Trophoblast cell (in vitro differentiated cells and primary cell): ENCODE results near the gene VAT1L.

ENCODE experiments used
- DNase-seq, 2 donors: peaks; one replicate each; pipeline ENCODE4 v3.0.0-alpha.2; 2016
- H2AFZ ChIP-seq: 2 replicates; pipeline ENCODE4 v1.6.1; 2013; ENCODE audit warnings: low read length, moderate library complexity, mild to moderate bottlenecking; ENCODE audit not compliant: insufficient read depth, poor library complexity
- H2AK5ac ChIP-seq: 2 replicates; pipeline ENCODE4 v1.6.1; 2013; ENCODE audit warnings: mild to moderate bottlenecking, low read length
- H2BK120ac ChIP-seq: 2 replicates; pipeline ENCODE4 v1.6.1; 2013; ENCODE audit warnings: low read length, mild to moderate bottlenecking, moderate library complexity; ENCODE audit not compliant: insufficient read depth, poor library complexity
- H2BK12ac ChIP-seq: 2 replicates; pipeline ENCODE4 v1.6.1; 2013; ENCODE audit warnings: mild to moderate bottlenecking, low read length, moderate library complexity
- H2BK5ac ChIP-seq: 2 replicates; pipeline ENCODE4 v1.6.1; 2013; ENCODE audit warnings: low read length, low read depth, moderate library complexity, mild to moderate bottlenecking; ENCODE audit not compliant: poor library complexity
- H3K14ac ChIP-seq: 2 replicates; pipeline ENCODE4 v1.6.1; 2013; ENCODE audit warnings: mild to moderate bottlenecking, low read length
- H3K18ac ChIP-seq: 2 replicates; pipeline ENCODE4 v1.6.1; 2013; ENCODE audit warnings: mild to moderate bottlenecking, low read length
- H3K23ac ChIP-seq: 2 replicates; pipeline ENCODE4 v1.6.1; 2013; ENCODE audit warnings: low read length
- H3K27ac ChIP-seq: 2 replicates; pipeline ENCODE4 v1.5.1; 2013; ENCODE audit warnings: low read depth, mild to moderate bottlenecking, inconsistent platforms, low read length, moderate library complexity
- H3K27me3 ChIP-seq: 2 replicates; pipeline ENCODE4 v1.6.1; 2013; ENCODE audit warnings: inconsistent platforms, mild to moderate bottlenecking, low read length, moderate library complexity; ENCODE audit not compliant: insufficient read depth
- H3K36me3 ChIP-seq, 2 experiments: 1 replicate in 1 of 2; 2 replicates in 1 of 2; pipeline ENCODE4 v1.6.1; 2013; ENCODE audit warnings: low read length in 2 of 2, mild to moderate bottlenecking in 2 of 2, moderate library complexity in 1 of 2; ENCODE audit not compliant: insufficient read depth in 2 of 2, control insufficient read depth in 1 of 2
- H3K4ac ChIP-seq: 2 replicates; pipeline ENCODE4 v1.6.1; 2013; ENCODE audit warnings: low read depth, mild to moderate bottlenecking, low read length, moderate library complexity
- H3K4me1 ChIP-seq, 2 experiments: 1 replicate in 1 of 2; 2 replicates in 1 of 2; pipeline ENCODE4 v1.6.1; 2013; ENCODE audit warnings: low read length in 2 of 2, mild to moderate bottlenecking in 2 of 2, moderate library complexity in 1 of 2; ENCODE audit not compliant: insufficient read depth in 2 of 2, control insufficient read depth in 1 of 2
- H3K4me2 ChIP-seq: 2 replicates; pipeline ENCODE4 v1.6.1; 2013; ENCODE audit warnings: inconsistent platforms, mild to moderate bottlenecking, low read length, moderate library complexity
- H3K4me3 ChIP-seq: 2 replicates; pipeline ENCODE4 v1.5.1; 2013; ENCODE audit warnings: mild to moderate bottlenecking, low read depth, low read length, inconsistent platforms
- H3K79me1 ChIP-seq: one replicate; pipeline ENCODE4 v1.6.1; 2013; ENCODE audit warnings: low read length
- H3K79me2 ChIP-seq: 2 replicates; pipeline ENCODE4 v1.6.1; 2013; ENCODE audit warnings: low read length, mild to moderate bottlenecking; ENCODE audit not compliant: control insufficient read depth, insufficient read depth, poor library complexity
- H3K9ac ChIP-seq: 2 replicates; pipeline ENCODE4 v1.6.1; 2013; ENCODE audit warnings: mild to moderate bottlenecking, low read length
- H3K9me3 ChIP-seq: 2 replicates; pipeline ENCODE4 v1.6.1; 2013; ENCODE audit warnings: low read depth, mild to moderate bottlenecking, control low read depth, inconsistent platforms, low read length; ENCODE audit not compliant: insufficient read depth
- H4K12ac ChIP-seq: 2 replicates; pipeline ENCODE4 v1.6.1; 2013; ENCODE audit warnings: low read depth, mild to moderate bottlenecking, low read length, moderate library complexity
- H4K8ac ChIP-seq: 2 replicates; pipeline ENCODE4 v1.6.1; 2013; ENCODE audit warnings: low read depth, mild to moderate bottlenecking, low read length, moderate library complexity
- H4K91ac ChIP-seq: one replicate; pipeline ENCODE4 v1.6.1; 2013; ENCODE audit warnings: low read depth, mild to moderate bottlenecking, low read length, moderate library complexity
- WGBS: extraction: QIAGEN DNeasy Blood & Tissue Kit; methylation state at CpG from one replicate; pipeline ENCODE4 v1.1.7; 2013; ENCODE audit warnings: missing lambda C conversion rate; ENCODE audit not compliant: insufficient read length, insufficient coverage; ENCODE audit errors: extremely low coverage; 5-methylcytosine and 5-hydroxymethylcytosine counted together

The VAT1L gene

DNA sequence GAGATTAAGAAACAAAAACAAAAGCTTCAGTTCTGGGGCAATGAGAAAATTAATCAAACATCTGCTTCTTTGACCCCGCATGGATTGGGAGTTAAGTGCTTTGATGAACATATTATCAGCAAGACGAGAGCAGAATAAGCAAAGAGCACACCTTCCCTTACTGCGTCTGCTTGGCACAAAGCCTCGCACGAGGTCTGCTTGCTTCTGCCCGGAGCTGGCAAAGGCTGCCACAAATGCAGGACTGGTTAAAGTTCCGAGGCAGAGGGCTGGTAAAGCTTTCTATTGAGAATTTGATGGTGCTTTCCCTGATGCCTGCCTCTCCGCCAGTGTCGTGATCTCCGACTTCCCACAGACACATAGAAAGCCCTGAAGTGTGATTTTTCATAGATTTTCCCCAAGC, 17.0 kb downstream of the VAT1L start:
- H3K36me3 ChIP-seq = no peaks in the 10 kb centered on the region
- no peak overlapping the region for H3K27ac ChIP-seq
- no CpG with 5 or more reads among the region's 10 CpGs for WGBS
- no peak overlapping the region for H3K9ac ChIP-seq
- no peak overlapping the region for H2BK5ac ChIP-seq
- no peak overlapping the region for H3K14ac ChIP-seq
- no peak overlapping the region for H2AFZ ChIP-seq
- no peaks in the 10 kb centered on the region for H3K79me1 ChIP-seq
- no peak overlapping the region for H4K12ac ChIP-seq
- H3K18ac ChIP-seq = no peak overlapping the region
- no peak overlapping the region for H4K91ac ChIP-seq
- H4K8ac ChIP-seq = no peak overlapping the region
- no peaks in the 10 kb centered on the region for H3K27me3 ChIP-seq
- no peaks in the 10 kb centered on the region for H3K79me2 ChIP-seq
- H2BK12ac ChIP-seq = no peak overlapping the region
- H3K4me3 ChIP-seq = no peak overlapping the region
- H3K4ac ChIP-seq = no peak overlapping the region
- H3K23ac ChIP-seq = no peak overlapping the region
- no peaks in the 10 kb centered on the region for H3K4me1 ChIP-seq
- H2AK5ac ChIP-seq = no peak overlapping the region
- H3K9me3 ChIP-seq = peaks cover 4% of the 10 kb centered on the region
- no peak overlapping the region for H2BK120ac ChIP-seq
- no peak for DNase-seq
- H3K4me2 ChIP-seq = no peak overlapping the region

DNA sequence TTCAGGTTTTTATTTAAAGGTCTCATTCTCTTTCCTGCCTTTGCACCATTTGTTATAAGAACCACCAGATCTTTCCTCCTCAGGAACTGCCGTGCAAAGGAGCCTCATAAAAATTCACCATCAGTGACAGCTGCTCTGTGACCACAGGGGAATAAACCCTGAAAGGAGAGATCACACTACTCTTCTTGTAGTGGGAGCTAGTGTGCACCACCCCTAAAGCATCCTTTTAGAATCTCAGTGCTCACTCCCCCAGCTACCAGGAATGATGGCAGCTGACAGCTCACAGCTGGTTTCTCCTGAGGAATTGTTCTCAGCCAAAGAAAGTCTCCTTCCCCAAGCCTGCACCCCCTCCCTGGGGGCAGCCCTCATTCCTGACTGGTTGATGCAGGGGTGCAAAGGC, 18.7 kb downstream of the VAT1L start:
- Histone ChIP-seq H2BK12ac (no peak overlapping the region), H2AK5ac (no peak overlapping the region), H3K18ac (no peak overlapping the region), H3K36me3 (no peaks in the 10 kb centered on the region), H3K4me1 (no peaks in the 10 kb centered on the region), H3K4me2 (no peak overlapping the region), H3K79me1 (no peaks in the 10 kb centered on the region), H3K4ac (no peak overlapping the region), H3K9me3 (peaks cover 4% of the 10 kb centered on the region), H3K4me3 (no peak overlapping the region), H2AFZ (no peak overlapping the region), H3K27ac (no peak overlapping the region), H4K12ac (no peak overlapping the region), H3K79me2 (no peaks in the 10 kb centered on the region), H3K23ac (no peak overlapping the region), H2BK5ac (no peak overlapping the region), H4K91ac (no peak overlapping the region), H3K27me3 (no peaks in the 10 kb centered on the region), H4K8ac (no peak overlapping the region), H2BK120ac (no peak overlapping the region), H3K14ac (no peak overlapping the region), H3K9ac (no peak overlapping the region)
- no CpG with 5 or more reads among the region's 1 CpG for WGBS
- no peak for DNase-seq

GRCh38 chr16:77812856-77813500, 24.6 kb downstream of the VAT1L start:
- H3K9me3 ChIP-seq = peaks cover under 1% of the 10 kb centered on the region
- no peak overlapping the region for H3K4me2 ChIP-seq
- no peak overlapping the region for H2BK12ac ChIP-seq
- H3K4me1 ChIP-seq = no peaks in the 10 kb centered on the region
- DNase-seq = no peak
- no peak overlapping the region for H3K4ac ChIP-seq
- H3K79me2 ChIP-seq = no peaks in the 10 kb centered on the region
- no peak overlapping the region for H3K27ac ChIP-seq
- H2BK5ac ChIP-seq = no peak overlapping the region
- no peaks in the 10 kb centered on the region for H3K27me3 ChIP-seq
- no peak overlapping the region for H4K12ac ChIP-seq
- WGBS = no CpG with 5 or more reads among the region's 2 CpGs
- no peak overlapping the region for H3K18ac ChIP-seq
- H3K23ac ChIP-seq = no peak overlapping the region
- H3K14ac ChIP-seq = no peak overlapping the region
- H3K4me3 ChIP-seq = no peak overlapping the region
- H3K9ac ChIP-seq = no peak overlapping the region
- no peak overlapping the region for H2BK120ac ChIP-seq
- H4K8ac ChIP-seq = no peak overlapping the region
- no peak overlapping the region for H4K91ac ChIP-seq
- no peak overlapping the region for H2AK5ac ChIP-seq
- H3K79me1 ChIP-seq = no peaks in the 10 kb centered on the region
- no peaks in the 10 kb centered on the region for H3K36me3 ChIP-seq
- H2AFZ ChIP-seq = no peak overlapping the region

- H2BK120ac ChIP-seq = no peak overlapping the region
- no peak overlapping the region for H2AFZ ChIP-seq
- H3K79me2 ChIP-seq = no peaks in the 10 kb centered on the region
- no peak overlapping the region for H4K12ac ChIP-seq
- H3K4me2 ChIP-seq = no peak overlapping the region
- no peak for DNase-seq
- no peaks in the 10 kb centered on the region for H3K4me1 ChIP-seq
- no peak overlapping the region for H3K4ac ChIP-seq
- H4K91ac ChIP-seq = no peak overlapping the region
- H3K23ac ChIP-seq = no peak overlapping the region
- no peak overlapping the region for H2BK5ac ChIP-seq
- H4K8ac ChIP-seq = no peak overlapping the region
- no peak overlapping the region for H3K9ac ChIP-seq
- H3K14ac ChIP-seq = no peak overlapping the region
- no peak overlapping the region for H3K4me3 ChIP-seq
- H3K9me3 ChIP-seq = no peaks in the 10 kb centered on the region
- H3K27ac ChIP-seq = no peak overlapping the region
- no peak overlapping the region for H3K18ac ChIP-seq
- H3K27me3 ChIP-seq = no peaks in the 10 kb centered on the region
- no peaks in the 10 kb centered on the region for H3K79me1 ChIP-seq
- H3K36me3 ChIP-seq = no peaks in the 10 kb centered on the region
- no peak overlapping the region for H2AK5ac ChIP-seq
- H2BK12ac ChIP-seq = no peak overlapping the region
Observed at GRCh38 chr16:77816293-77816692, 27.9 kb downstream of the VAT1L start.
